CD4-positive, alpha-beta T cell treated with Interferon gamma for 1 hour (primary cell): ENCODE measurements around the gene LMNB1.
"Not testable (repeated sequence)": the region's sequence is repeated elsewhere in the genome, so short reads cannot be mapped to it uniquely, and the experiment has no call there.

Source experiments
- DNase-seq: peaks from one replicate; pipeline ENCODE4 v3.0.0-alpha.2; 2020

LMNB1 gene

GRCh38 chr5:126776499-126777256, at the start of gene LMNB1:
LMNB1 (plus strand) TSS chr5:126777136; CDS start chr5:126777509, 373 bp downstream.
- DNase-seq: peak; percentile 92

- DNase-seq: no peak
These were observed 44.2 kb upstream of the LMNB1 start for GRCh38 chr5:126732716-126733115.

GRCh38 chr5:126734573-126734972, 42.4 kb upstream of the LMNB1 start:
- DNase-seq: not testable (repeated sequence)

GRCh38 chr5:126736141-126736540, 40.8 kb upstream of the LMNB1 start:
- DNase-seq: no peak

- DNase-seq: no peak
These were observed 35.6 kb upstream of the LMNB1 start for GRCh38 chr5:126741361-126741760.

GRCh38 chr5:126742425-126742824, 34.5 kb upstream of the LMNB1 start:
- no peak for DNase-seq

GRCh38 chr5:126744836-126745235, 32.1 kb upstream of the LMNB1 start:
- DNase-seq: no peak

GRCh38 chr5:126745259-126745992, 31.5 kb upstream of the LMNB1 start:
- no peak for DNase-seq

GRCh38 chr5:126746290-126746689, 30.6 kb upstream of the LMNB1 start:
- DNase-seq: no peak

GRCh38 chr5:126752081-126752785, 24.7 kb upstream of the LMNB1 start:
- DNase-seq: no peak

- no peak for DNase-seq
These were observed 23.7 kb upstream of the LMNB1 start for GRCh38 chr5:126753227-126753626.

GRCh38 chr5:126754609-126755008, 22.3 kb upstream of the LMNB1 start:
- no peak for DNase-seq

- DNase-seq: no peak
These were observed 21.3 kb upstream of the LMNB1 start for GRCh38 chr5:126755593-126755992.

- DNase-seq: no peak
These were observed 19.1 kb upstream of the LMNB1 start for GRCh38 chr5:126757713-126758357.

GRCh38 chr5:126763371-126763770, 13.6 kb upstream of the LMNB1 start:
- no peak for DNase-seq

GRCh38 chr5:126769703-126770102, 7.2 kb upstream of the LMNB1 start:
- DNase-seq: no peak

GRCh38 chr5:126773536-126773935, 3.4 kb upstream of the LMNB1 start:
- not testable (repeated sequence) for DNase-seq

- DNase-seq: not testable (repeated sequence)
These were observed 2.3 kb upstream of the LMNB1 start for GRCh38 chr5:126774595-126774994.

GRCh38 chr5:126777257-126777974, 480 bp downstream of the LMNB1 start:
- peak; percentile 67 for DNase-seq

GRCh38 chr5:126777975-126778674, 1.2 kb downstream of the LMNB1 start:
- peak; percentile 95 for DNase-seq

- DNase-seq: no peak
These were observed 1.9 kb downstream of the LMNB1 start for GRCh38 chr5:126778675-126779403.
